DOHH2 (cell line): ENCODE results near the gene PSME4.
A peak's percentile ranks its signal among the peaks of the same experiment; 100 is the strongest.
"Not testable (repeated sequence)": the region's sequence is repeated elsewhere in the genome, so short reads cannot be mapped to it uniquely, and the experiment has no call there.

ENCODE experiments used
- H3F3A ChIP-seq: fragments of 200-600 bp; sonication (generic), shearing (Covaris generic); 2 replicates; pipeline ENCODE4 v1.6.0; 2016; ENCODE audit warnings: antibody characterized with exemption, mild to moderate bottlenecking; ENCODE audit not compliant: control insufficient read depth, insufficient read depth
- H3K27ac ChIP-seq: fragments of 200-600 bp; sonication (generic); 2 replicates; pipeline ENCODE4 v1.5.1; 2014; ENCODE audit warnings: low read depth, mild to moderate bottlenecking, low read length, moderate library complexity
- H3K27me3 ChIP-seq: fragments of 200-600 bp; sonication (generic); 2 replicates; pipeline ENCODE4 v1.6.1; 2014; ENCODE audit warnings: mild to moderate bottlenecking, low read length, mixed read lengths; ENCODE audit not compliant: control insufficient read depth
- H3K36me3 ChIP-seq: fragments of 200-600 bp; sonication (generic); 2 replicates; pipeline ENCODE4 v1.6.1; 2014; ENCODE audit warnings: mild to moderate bottlenecking, low read length, moderate library complexity, mixed read lengths; ENCODE audit not compliant: control insufficient read depth
- H3K4me1 ChIP-seq: fragments of 200-600 bp; sonication (generic); 2 replicates; pipeline ENCODE4 v1.6.1; 2014; ENCODE audit warnings: mild to moderate bottlenecking, low read length, mixed read lengths; ENCODE audit not compliant: control insufficient read depth
- H3K4me2 ChIP-seq: fragments of 200-600 bp; sonication (generic); 2 replicates; pipeline ENCODE4 v1.6.0; 2014; ENCODE audit warnings: mild to moderate bottlenecking, low read length, moderate library complexity
- H3K4me3 ChIP-seq: fragments of 200-600 bp; sonication (generic); 2 replicates; pipeline ENCODE4 v1.5.1; 2014; ENCODE audit warnings: mild to moderate bottlenecking, low read length, mixed read lengths
- H3K79me2 ChIP-seq: fragments of 200-600 bp; sonication (generic); 2 replicates; pipeline ENCODE4 v1.6.1; 2014; ENCODE audit warnings: mild to moderate bottlenecking, low read length, mixed read lengths; ENCODE audit not compliant: control insufficient read depth
- H3K9me2 ChIP-seq: fragments of 200-600 bp; sonication (generic); replicated peaks from 2 replicates; pipeline ENCODE4 v1.6.1; 2014; ENCODE audit warnings: mild to moderate bottlenecking, low read length, mixed read lengths; ENCODE audit not compliant: control insufficient read depth
- H3K9me3 ChIP-seq: fragments of 200-600 bp; sonication (generic); 2 replicates; pipeline ENCODE4 v1.6.1; 2014; ENCODE audit warnings: antibody characterized with exemption, low read length, mixed read lengths; ENCODE audit not compliant: control insufficient read depth, insufficient read depth
- H4K20me1 ChIP-seq: fragments of 200-600 bp; sonication (generic); 2 replicates; pipeline ENCODE4 v1.6.0; 2014; ENCODE audit warnings: low read depth, mild to moderate bottlenecking, antibody characterized with exemption, low read length, moderate library complexity; ENCODE audit not compliant: control insufficient read depth, insufficient read depth
- CTCF ChIP-seq: fragments of 200-600 bp; sonication (generic); IDR thresholded peaks from one replicate; pipeline ENCODE4 v1.5.1; 2014; ENCODE audit warnings: antibody characterized with exemption, mild to moderate bottlenecking, low read depth, low read length; ENCODE audit not compliant: poor library complexity, severe bottlenecking
- EZH2phosphoT487 ChIP-seq: fragments of 200-600 bp; sonication (generic); IDR thresholded peaks from 2 replicates; pipeline ENCODE4 v1.6.1; 2017; ENCODE audit warnings: borderline replicate concordance, mild to moderate bottlenecking, antibody characterized with exemption, low read length, moderate library complexity, mixed read lengths

PSME4 gene

GRCh38 chr2:53826587-53827397, 144.0 kb downstream of the PSME4 start:
- Histone ChIP-seq H4K20me1 (no peaks in the 10 kb centered on the region), H3K4me3 (no peak overlapping the region), H3K9me2 (no peaks in the 10 kb centered on the region), H3F3A (no peaks in the 10 kb centered on the region), H3K4me1 (no peaks in the 10 kb centered on the region), H3K27me3 (no peaks in the 10 kb centered on the region), H3K36me3 (no peaks in the 10 kb centered on the region), H3K9me3 (no peaks in the 10 kb centered on the region), H3K79me2 (no peaks in the 10 kb centered on the region), H3K4me2 (no peak overlapping the region), H3K27ac (no peak overlapping the region)
- TF ChIP-seq CTCF (no peak), EZH2phosphoT487 (no peak)

GRCh38 chr2:53826030-53826410, 144.8 kb downstream of the PSME4 start:
- Histone ChIP-seq H4K20me1 (no peaks in the 10 kb centered on the region), H3K27me3 (no peaks in the 10 kb centered on the region), H3K9me3 (no peaks in the 10 kb centered on the region), H3K4me1 (no peaks in the 10 kb centered on the region), H3K4me3 (no peak overlapping the region), H3K79me2 (no peaks in the 10 kb centered on the region), H3K27ac (no peak overlapping the region), H3K9me2 (no peaks in the 10 kb centered on the region), H3K36me3 (no peaks in the 10 kb centered on the region), H3F3A (no peaks in the 10 kb centered on the region), H3K4me2 (no peak overlapping the region)
- TF ChIP-seq EZH2phosphoT487, result no peak
- no peak for TF ChIP-seq CTCF

- not testable (repeated sequence) for H3K4me2 ChIP-seq, H3K27ac ChIP-seq, H3K36me3 ChIP-seq, H3K9me3 ChIP-seq, H3K4me1 ChIP-seq, H3K4me3 ChIP-seq, H3K27me3 ChIP-seq, H4K20me1 ChIP-seq, H3K9me2 ChIP-seq, H3K79me2 ChIP-seq, H3F3A ChIP-seq
- peak; percentile 46 for TF ChIP-seq CTCF
Observed at GRCh38 chr2:53823639-53824038, 147.2 kb downstream of the PSME4 start.
